Spleen (tissue), 11 donors: ENCODE measurements around the gene GNL2. TPM values are rescaled to one million over a fixed set of nuclear protein-coding genes. Genes with fewer than 3 reads are reported as not detected.

ENCODE experiments used
- DNase-seq: peaks from one replicate; pipeline ENCODE4 v3.0.0-alpha.2; 2020
- H3K27ac ChIP-seq, 8 donors: fragments of 200-600 bp; sonication (generic) in 7 of 8; 1 replicate in 4 of 8; 2 replicates in 4 of 8; pipeline versions ENCODE4 v1.5.0 to v1.8.0; 2016 to 2021; ENCODE audit warnings: inconsistent platforms in 4 of 8, mild to moderate bottlenecking in 4 of 8, moderate library complexity in 1 of 8
- H3K27me3 ChIP-seq, 7 donors: fragments of 200-600 bp; sonication (generic) in 6 of 7; replicated peaks in 1 of 7; 1 replicate in 4 of 7; 2 replicates in 3 of 7; pipeline versions ENCODE4 v1.5.0 to v1.8.0; 2016 to 2021; ENCODE audit warnings: inconsistent platforms in 3 of 7, mild to moderate bottlenecking in 1 of 7
- H3K36me3 ChIP-seq, 6 donors: fragments of 200-600 bp; sonication (generic) in 5 of 6; 1 replicate in 4 of 6; 2 replicates in 2 of 6; pipeline versions ENCODE4 v1.5.0 to v1.8.0; 2016 to 2021; ENCODE audit warnings: inconsistent platforms in 2 of 6
- H3K4me1 ChIP-seq, 6 donors: fragments of 200-600 bp; sonication (generic) in 5 of 6; 1 replicate in 3 of 6; 2 replicates in 3 of 6; pipeline versions ENCODE4 v1.5.0 to v1.8.0; 2016 to 2021; ENCODE audit warnings: inconsistent platforms in 3 of 6
- H3K4me3 ChIP-seq, 8 donors: fragments of 200-600 bp; sonication (generic) in 7 of 8; 1 replicate in 4 of 8; 2 replicates in 4 of 8; pipeline versions ENCODE4 v1.5.0 to v1.8.0; 2016 to 2021; ENCODE audit warnings: inconsistent platforms in 4 of 8, mild to moderate bottlenecking in 4 of 8, moderate library complexity in 2 of 8
- H3K9me3 ChIP-seq, 8 donors: fragments of 200-600 bp; sonication (generic) in 7 of 8; 1 replicate in 4 of 8; 2 replicates in 4 of 8; pipeline versions ENCODE4 v1.5.0 to v1.8.0; 2016 to 2021; ENCODE audit warnings: inconsistent platforms in 4 of 8
- POLR2A ChIP-seq, 3 donors: fragments of 450-650 bp; IDR thresholded peaks; one replicate each; pipeline ENCODE4 v1.5.1; 2017; ENCODE audit warnings: antibody characterized with exemption in 3 of 3, mild to moderate bottlenecking in 1 of 3
- POLR2AphosphoS5 ChIP-seq, 3 donors: sonication (generic); formaldehyde crosslinking; IDR thresholded peaks; one replicate each; pipeline ENCODE4 v1.5.1; 2017; ENCODE audit warnings: antibody characterized with exemption in 3 of 3
- WGBS, 5 donors: extraction: QIAGEN DNeasy Blood & Tissue Kit in 3 of 5; methylation state at CpG; one replicate each; pipeline versions ENCODE4 v1.1.5 to v1.1.7; 2013 to 2018; 5-methylcytosine and 5-hydroxymethylcytosine counted together
- intact Hi-C: fragments of 100-400 bp; cut with DNase I; formaldehyde crosslinking; loops from one replicate; pipeline ENCODE4 v1.15.0; 2023; ENCODE audit warnings: low total_unique reads
- polyA plus RNA-seq, 3 donors: library from polyadenylated mRNA; stranded (reverse); fragments of 200-250 nt; gene quantifications; one replicate each; pipeline ENCODE4 v1.2.1, GENCODE V29; 2013
- total RNA-seq, 7 donors: library from RNA; depleted of rRNA in 3 of 7; stranded (reverse); fragments of >200 nt in 3 of 7; fragmentation: NEBNext Ultra II Directional in 4 of 7; extraction: Animal tissue kit (Norgen Biotek cat#: 25700) in 4 of 7; gene quantifications; one replicate each; pipeline versions ENCODE4 v1.1.0 to v1.2.1, GENCODE V29; 2016 to 2021
- TF ChIP-seq, protein P1 (sequence below), 11 experiments: fragments of 200-600 bp in 7 of 11; fragments of 450-650 bp in 4 of 11; sonication (generic) in 4 of 11; IDR thresholded peaks in 8 of 11; conservative IDR thresholded peaks in 3 of 11; 1 replicate in 7 of 11; 2 replicates in 4 of 11; pipeline versions ENCODE4 v1.4.0 to v1.8.0; 2016 to 2021; ENCODE audit warnings: antibody characterized with exemption in 11 of 11, inconsistent platforms in 4 of 11, mild to moderate bottlenecking in 1 of 11
- donor health status: healthy with polysubstance abuse.
- donor health status: DM: no; HTN: no; CAD: no; lungs with moderate emphysema.
- donor health status: DM: no; HTN: no; CAD: no.
- donor health status: Bipolar disorder and iron deficiency.
- donor health status: healthy.
- donor health status: DM: no; HTN: no; CAD: no.
- donor health status: DM: yes; HTN: yes; CAD: no.

GNL2 gene
- total and polyA plus RNA-seq, 10 donors = 28.9 to 58.0 (median 35.6) TPM

- Histone ChIP-seq H3K36me3 (peaks cover 0 to 35% (median 13%) of the 10 kb centered on the region in 6 donors), H3K4me1 (peaks cover 10 to 65% (median 44%) of the 10 kb centered on the region in 6 donors), H3K27me3 (peaks cover 0 to 13% (median 0%) of the 10 kb centered on the region in 7 donors), H3K9me3 (no peaks in the 10 kb centered on the region), H3K4me3 (peak within 1 kb of the TSS; percentile 81 to 100 (median 96)), H3K27ac (peak within 1 kb of the TSS; percentile 86 to 96 (median 92))
- intact Hi-C loops = loop anchor here (2.0 to 5.0 kb wide), 2 partner anchors 39 to 43 kb away; partner anchors contain the start of genes GNL2 and MEAF6
- TF ChIP-seq POLR2AphosphoS5 (IDR thresholded peaks at IDR 0.05) = peak; percentile 88 to 95 (median 93)
- TF ChIP-seq, protein P1, sequence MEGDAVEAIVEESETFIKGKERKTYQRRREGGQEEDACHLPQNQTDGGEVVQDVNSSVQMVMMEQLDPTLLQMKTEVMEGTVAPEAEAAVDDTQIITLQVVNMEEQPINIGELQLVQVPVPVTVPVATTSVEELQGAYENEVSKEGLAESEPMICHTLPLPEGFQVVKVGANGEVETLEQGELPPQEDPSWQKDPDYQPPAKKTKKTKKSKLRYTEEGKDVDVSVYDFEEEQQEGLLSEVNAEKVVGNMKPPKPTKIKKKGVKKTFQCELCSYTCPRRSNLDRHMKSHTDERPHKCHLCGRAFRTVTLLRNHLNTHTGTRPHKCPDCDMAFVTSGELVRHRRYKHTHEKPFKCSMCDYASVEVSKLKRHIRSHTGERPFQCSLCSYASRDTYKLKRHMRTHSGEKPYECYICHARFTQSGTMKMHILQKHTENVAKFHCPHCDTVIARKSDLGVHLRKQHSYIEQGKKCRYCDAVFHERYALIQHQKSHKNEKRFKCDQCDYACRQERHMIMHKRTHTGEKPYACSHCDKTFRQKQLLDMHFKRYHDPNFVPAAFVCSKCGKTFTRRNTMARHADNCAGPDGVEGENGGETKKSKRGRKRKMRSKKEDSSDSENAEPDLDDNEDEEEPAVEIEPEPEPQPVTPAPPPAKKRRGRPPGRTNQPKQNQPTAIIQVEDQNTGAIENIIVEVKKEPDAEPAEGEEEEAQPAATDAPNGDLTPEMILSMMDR (IDR thresholded peaks at IDR 0.05 in 8 of 11, conservative IDR thresholded peaks at IDR 0.05 in 3 of 11) = peak in 2 of 11 experiments; percentile 16 to 23
- peak; percentile 28 to 61 (median 33) for TF ChIP-seq POLR2A (IDR thresholded peaks at IDR 0.05)
- DNase-seq = peak; percentile 94
- 12 to 20% (median 13%) methylated on average over 38 to 54 of the region's 54 CpGs for WGBS, 5 donors
These were observed 41.6 kb downstream of the GNL2 start, which contains the start of gene SNIP1 for GRCh38 chr1:37553927-37554808. SNIP1 (minus strand) TSS chr1:37554293; CDS start chr1:37554229, 64 bp downstream.

DNA sequence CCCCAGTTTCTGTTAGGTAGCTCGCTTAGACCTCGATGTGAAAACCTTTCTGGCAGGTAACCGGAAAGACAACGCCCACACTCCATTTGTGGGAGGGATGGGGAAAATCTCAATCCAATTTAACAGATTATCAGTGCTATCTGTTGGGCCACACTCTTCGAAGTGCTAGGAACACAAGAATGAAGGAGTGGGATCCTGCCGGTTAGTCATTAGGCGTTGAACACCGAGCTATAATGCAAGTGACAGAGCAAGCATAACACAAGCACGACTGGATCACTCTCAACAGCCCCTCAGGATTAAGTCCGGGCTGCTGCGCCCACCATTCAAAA, 42.2 kb downstream of the GNL2 start:
- peaks cover 10 to 65% (median 44%) of the 10 kb centered on the region in 6 donors for H3K4me1 ChIP-seq
- H3K27ac ChIP-seq = peak overlapping the region; percentile 86 to 96 (median 92)
- TF ChIP-seq POLR2AphosphoS5 (IDR thresholded peaks at IDR 0.05) = no peak
- no peak for TF ChIP-seq POLR2A (IDR thresholded peaks at IDR 0.05)
- TF ChIP-seq, protein P1 (IDR thresholded peaks at IDR 0.05 in 8 of 11, conservative IDR thresholded peaks at IDR 0.05 in 3 of 11) = no peak
- intact Hi-C loops = loop anchor here (2.0 to 5.0 kb wide), 2 partner anchors 39 to 44 kb away; partner anchors contain the start of genes GNL2 and MEAF6
- no peaks in the 10 kb centered on the region for H3K9me3 ChIP-seq
- peaks cover 0 to 41% (median 19%) of the 10 kb centered on the region in 6 donors for H3K36me3 ChIP-seq
- DNase-seq = no peak
- WGBS, 5 donors = 2 to 8% (median 6%) methylated on average over 11 of the region's 11 CpGs
- peak overlapping the region; percentile 81 to 100 (median 96) for H3K4me3 ChIP-seq
- H3K27me3 ChIP-seq = peaks cover 0 to 13% (median 0%) of the 10 kb centered on the region in 7 donors

- WGBS, 5 donors = 94 to 97% (median 95%) methylated on average over 6 of the region's 6 CpGs
- TF ChIP-seq, protein P1 (IDR thresholded peaks at IDR 0.05 in 8 of 11, conservative IDR thresholded peaks at IDR 0.05 in 3 of 11) = no peak
- TF ChIP-seq POLR2AphosphoS5 (IDR thresholded peaks at IDR 0.05) (no peak), POLR2A (IDR thresholded peaks at IDR 0.05) (no peak)
- intact Hi-C loops = no loop called here
- H3K27me3 ChIP-seq = no peaks in the 10 kb centered on the region
- no peak overlapping the region for H3K4me3 ChIP-seq
- no peaks in the 10 kb centered on the region for H3K9me3 ChIP-seq
- H3K36me3 ChIP-seq = peaks cover 0 to 83% (median 56%) of the 10 kb centered on the region in 6 donors
- H3K4me1 ChIP-seq = peaks cover 7 to 51% (median 35%) of the 10 kb centered on the region in 6 donors
- H3K27ac ChIP-seq = peak overlapping the region in 1 of 8 donors; percentile 32
- no peak for DNase-seq
These were observed 46.4 kb downstream of the GNL2 start for GRCh38 chr1:37549341-37549740.

- 61 to 77% (median 74%) methylated on average over 5 of the region's 5 CpGs for WGBS, 5 donors
- peaks cover 0 to 13% (median 3%) of the 10 kb centered on the region in 6 donors for H3K4me1 ChIP-seq
- no peak for TF ChIP-seq POLR2A (IDR thresholded peaks at IDR 0.05)
- TF ChIP-seq POLR2AphosphoS5 (IDR thresholded peaks at IDR 0.05) = no peak
- TF ChIP-seq, protein P1 (IDR thresholded peaks at IDR 0.05 in 8 of 11, conservative IDR thresholded peaks at IDR 0.05 in 3 of 11) = no peak
- no peaks in the 10 kb centered on the region for H3K27me3 ChIP-seq
- H3K36me3 ChIP-seq = peaks cover 1 to 100% (median 78%) of the 10 kb centered on the region in 6 donors
- intact Hi-C loops = no loop called here
- no peak for DNase-seq
- H3K4me3 ChIP-seq = no peak overlapping the region
- H3K9me3 ChIP-seq = no peaks in the 10 kb centered on the region
- H3K27ac ChIP-seq = no peak overlapping the region
These were observed 50.7 kb downstream of the GNL2 start for GRCh38 chr1:37545019-37545418.
